PFSK-1 (cell line): ENCODE results near the gene PPL.

Source experiments
- FOXP2 ChIP-seq: optimal IDR thresholded peaks from 2 replicates; pipeline ENCODE3; 2011; ENCODE audit warnings: borderline replicate concordance, control low read depth, inconsistent platforms; ENCODE audit not compliant: insufficient read depth; ENCODE audit errors: extremely low read length, extremely low read depth
- POLR2AphosphoS5 ChIP-seq: IDR thresholded peaks from 2 replicates; pipeline ENCODE4 v1.6.1; 2012; ENCODE audit warnings: low read depth, mild to moderate bottlenecking, control low read depth, low read length, moderate library complexity
- SIN3A ChIP-seq: IDR thresholded peaks from 2 replicates; pipeline ENCODE4 v1.6.1; 2012; ENCODE audit warnings: mild to moderate bottlenecking, low read length, moderate library complexity, borderline replicate concordance; ENCODE audit not compliant: insufficient read depth
- TAF1 ChIP-seq: IDR thresholded peaks from 2 replicates; pipeline ENCODE4 v1.6.1; 2012; ENCODE audit warnings: low read length, control low read depth, borderline replicate concordance; ENCODE audit not compliant: insufficient read depth

- TF ChIP-seq POLR2AphosphoS5 (no peak), TAF1 (no peak), SIN3A (no peak), FOXP2 (no peak)
Observed at GRCh38 chr16:4904942-4905615, 31.9 kb downstream of the PPL start.
